ENCODE data around the gene TMEM132D.

TMEM132D gene

DNA sequence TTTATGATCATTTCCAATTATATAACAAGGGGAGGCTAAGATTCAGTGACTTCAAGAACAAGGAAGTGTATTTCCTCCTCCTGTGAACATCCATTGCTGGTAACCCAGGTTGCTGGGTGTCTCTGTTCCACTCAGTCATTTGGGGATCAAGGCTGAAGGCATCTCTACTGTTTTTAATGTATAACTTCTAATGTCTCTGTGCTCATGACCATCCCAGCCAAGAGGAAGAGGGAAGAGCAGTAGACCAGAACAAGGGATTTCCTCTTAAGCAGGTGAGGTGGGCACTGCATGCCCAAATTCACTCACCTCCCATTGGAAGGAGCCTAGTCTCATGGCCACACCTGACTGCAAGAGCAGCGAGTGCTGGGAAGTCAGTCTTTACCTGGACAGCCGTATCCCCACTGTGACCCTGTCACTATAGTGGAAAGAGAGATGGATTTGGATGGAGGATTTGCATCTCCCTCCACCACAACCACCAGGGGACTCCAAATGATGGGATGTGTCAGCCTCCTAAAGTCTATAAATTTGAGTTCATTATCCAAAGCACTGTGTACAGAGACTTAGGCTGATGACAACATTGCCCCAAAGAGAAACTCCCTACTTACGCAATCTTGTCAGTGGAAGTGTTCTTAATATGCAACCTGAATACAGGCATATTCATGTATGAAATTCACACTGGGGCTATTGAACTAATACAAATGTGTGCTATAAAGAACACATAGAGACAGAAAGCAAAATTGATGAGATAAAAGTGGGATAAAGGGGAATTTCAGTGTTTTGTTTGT is 368.7 kb downstream of the TMEM132D start:
- no peak for DNase-seq (ENCODE audit: low spot score)

DNA sequence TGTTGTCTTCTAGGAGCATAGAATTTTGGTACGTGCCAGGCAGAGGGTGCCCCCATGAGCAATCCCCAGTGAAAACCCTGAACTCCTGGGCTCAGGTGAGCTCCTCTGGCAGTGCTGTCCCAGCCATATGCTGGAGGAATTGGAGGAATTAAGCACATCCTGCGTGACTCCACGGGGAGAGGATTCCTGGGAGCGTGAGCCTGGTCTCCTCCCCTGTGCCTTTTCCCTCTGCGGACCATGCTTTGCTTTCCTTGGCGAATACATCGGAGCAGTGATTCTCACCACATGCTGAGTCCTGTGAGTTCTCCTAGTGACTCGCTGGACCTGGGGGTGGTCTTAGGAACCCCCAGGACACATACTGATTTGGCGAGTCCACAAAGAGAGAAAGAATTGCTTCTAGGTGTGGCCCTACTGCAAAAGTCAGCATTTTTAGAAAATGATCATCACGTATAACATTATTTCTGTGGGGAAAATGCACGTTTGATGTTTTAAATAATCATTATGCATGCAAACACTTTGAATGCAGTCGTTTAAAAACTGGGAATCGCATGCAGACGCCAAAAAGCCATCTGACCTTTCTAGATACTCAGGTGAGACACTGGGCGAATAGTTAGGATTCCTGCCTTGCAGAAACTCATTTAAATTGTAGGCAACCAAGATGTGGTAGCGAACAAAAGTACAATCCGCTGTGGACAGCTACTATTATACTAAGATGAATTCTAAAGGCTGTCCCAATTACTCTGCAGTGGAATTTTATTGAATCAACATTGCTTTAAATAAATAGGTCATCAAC is 370.9 kb downstream of the TMEM132D start:
- DNase-seq (ENCODE audit: low spot score), result no peak

DNA sequence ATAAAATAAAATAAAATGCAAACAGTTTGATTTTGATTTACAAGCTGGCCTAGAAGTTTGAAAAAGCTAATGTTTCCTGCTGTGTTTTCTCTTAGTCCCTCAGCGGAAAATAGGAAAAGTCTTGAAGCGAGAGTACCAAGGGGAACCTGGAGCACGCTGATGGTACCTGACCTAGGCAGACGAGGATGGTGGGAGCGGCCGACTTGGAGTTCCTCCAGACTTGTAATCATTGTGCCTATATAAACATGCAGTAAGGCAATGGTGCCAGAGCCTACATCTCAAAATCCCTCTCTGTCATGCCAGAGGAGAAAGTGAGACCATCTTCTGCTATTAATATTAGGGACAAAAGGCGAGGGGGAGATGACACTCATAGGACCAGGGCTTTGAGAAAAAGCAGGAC is 371.7 kb downstream of the TMEM132D start:
- no peak for DNase-seq (ENCODE audit: low spot score)

DNA sequence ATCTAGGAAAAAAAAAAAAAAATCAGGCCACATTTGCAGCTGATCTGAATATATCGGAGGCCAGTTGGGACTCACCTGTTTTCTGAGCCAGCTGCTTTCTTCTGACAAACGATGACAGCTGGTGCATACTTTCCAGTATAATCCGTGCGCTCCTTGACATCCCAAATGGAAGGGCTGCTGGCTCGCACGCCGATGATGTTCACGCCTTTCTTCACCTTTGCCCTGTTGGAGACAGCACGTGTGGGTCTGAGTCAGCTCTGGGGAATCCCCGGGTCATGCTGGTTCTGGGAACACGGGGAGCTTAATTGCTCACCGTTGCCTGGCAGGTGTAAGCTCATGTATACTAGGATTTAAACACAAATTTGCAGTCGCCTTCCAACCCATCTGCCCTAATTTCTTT is 372.8 kb downstream of the TMEM132D start:
- peak; percentile 76 for DNase-seq (ENCODE audit: low spot score)

DNA sequence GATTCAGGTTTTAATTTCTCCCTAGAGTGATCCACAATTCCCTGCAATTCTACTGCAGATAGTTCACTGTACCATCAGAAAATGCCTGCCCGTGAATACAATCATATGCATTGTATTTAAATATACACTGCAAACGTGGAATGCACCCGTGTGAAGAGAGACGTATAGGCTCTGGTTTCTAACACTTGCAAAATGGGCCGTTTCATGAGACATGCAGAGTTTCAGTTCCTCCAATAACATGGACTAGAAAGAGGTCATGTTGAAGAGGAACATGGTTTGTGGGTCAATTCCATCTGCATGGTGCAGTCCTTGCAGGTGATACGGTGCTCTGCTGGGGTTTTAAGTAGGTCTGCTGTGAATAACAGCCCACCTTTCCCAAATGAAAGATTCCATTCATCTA is 373.3 kb downstream of the TMEM132D start:
- no peak for DNase-seq (ENCODE audit: low spot score)

DNA sequence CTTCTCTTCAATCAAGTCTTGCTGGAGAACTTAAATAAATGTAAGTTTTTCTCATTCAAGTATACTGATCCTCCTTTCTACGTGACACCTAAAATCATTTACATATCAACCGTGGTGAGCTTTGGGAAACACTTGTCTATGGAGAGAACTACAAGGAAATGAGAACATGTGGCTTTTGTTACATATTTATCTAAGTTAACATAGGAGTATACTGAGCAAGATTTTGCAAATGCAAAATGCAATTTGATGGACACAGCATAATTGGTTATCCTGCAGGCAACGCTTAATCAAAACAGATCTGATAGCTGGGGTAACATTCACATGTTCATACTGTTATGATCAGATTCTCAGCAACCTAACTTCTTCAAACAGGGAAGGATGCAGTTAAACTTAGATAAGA is 376.3 kb downstream of the TMEM132D start:
- DNase-seq (ENCODE audit: low spot score), result no peak

DNA sequence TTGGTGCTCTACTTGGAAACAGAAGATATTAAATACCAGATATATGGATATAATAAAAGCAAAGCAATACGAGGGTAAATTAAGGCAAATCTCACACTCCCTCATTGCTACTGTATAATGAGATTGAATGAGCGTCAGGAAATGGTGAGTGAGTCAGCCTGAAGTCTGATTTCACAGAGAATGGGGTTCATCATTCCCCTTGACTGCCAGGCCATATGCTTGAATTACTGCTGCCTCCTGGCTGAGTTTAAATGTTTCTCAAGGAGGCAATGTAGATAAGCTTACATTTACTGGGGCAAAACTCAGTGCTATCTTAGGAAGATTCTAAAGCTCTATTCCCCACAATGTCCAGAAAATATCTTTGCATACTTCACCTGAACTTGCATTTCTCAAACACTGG is 380.2 kb downstream of the TMEM132D start:
- DNase-seq (ENCODE audit: low spot score), result no peak

DNA sequence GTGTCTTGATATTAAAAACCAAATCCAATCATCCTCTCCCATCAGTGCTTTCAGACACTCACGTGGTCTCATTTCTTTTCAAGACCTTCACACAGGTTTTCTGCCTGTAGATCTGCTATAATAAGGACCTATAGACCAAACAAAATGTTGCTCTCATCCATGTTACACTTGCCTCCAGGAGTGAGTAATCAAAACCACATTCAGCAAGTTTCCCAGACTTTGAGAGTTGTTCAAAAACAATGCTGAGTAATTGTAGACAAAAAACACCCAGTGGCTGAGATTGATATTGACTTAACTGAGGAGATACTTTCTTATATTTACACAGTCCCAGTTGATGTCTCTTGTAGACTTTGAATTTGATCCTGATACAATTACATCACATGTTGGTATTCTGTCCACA is 383.1 kb downstream of the TMEM132D start:
- DNase-seq (ENCODE audit: low spot score), result no peak

DNA sequence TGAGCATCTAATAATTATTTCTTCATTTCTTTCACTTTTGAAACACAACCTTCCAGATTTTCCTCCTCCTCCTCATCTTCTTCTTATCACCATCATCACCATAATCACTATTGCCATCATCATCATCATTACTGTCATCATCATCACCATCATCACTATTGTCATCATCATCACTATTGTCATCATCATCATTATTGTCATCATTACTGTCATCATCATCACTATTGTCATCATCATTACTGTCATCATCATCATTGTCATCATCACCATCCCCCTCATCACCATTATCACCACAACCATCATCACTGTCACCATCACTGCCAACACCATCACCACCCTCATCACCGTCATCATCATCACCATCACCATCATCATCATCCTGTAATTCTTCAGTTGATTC is 400.0 kb downstream of the TMEM132D start:
- no peak for DNase-seq (ENCODE audit: low spot score)

DNA sequence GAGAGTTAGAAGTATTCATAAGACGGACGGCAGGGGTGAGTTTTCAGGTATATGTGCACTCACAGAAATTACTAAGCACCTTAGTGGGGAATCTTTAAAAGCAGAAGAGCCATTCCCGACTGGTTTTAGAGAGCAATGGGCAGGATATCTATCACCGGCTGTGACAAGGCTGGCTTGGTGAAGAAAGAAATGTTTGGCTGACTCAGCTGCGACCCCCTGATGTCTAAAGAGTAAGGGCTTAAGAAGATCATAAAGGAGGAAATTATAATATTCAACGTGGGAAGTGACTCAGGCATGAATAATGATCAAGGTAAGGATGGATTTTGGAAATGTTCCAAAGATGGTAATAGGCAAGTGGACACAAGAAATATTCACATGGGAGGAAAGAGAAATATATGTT is 407.6 kb downstream of the TMEM132D start:
- no peak for DNase-seq (ENCODE audit: low spot score)

DNA sequence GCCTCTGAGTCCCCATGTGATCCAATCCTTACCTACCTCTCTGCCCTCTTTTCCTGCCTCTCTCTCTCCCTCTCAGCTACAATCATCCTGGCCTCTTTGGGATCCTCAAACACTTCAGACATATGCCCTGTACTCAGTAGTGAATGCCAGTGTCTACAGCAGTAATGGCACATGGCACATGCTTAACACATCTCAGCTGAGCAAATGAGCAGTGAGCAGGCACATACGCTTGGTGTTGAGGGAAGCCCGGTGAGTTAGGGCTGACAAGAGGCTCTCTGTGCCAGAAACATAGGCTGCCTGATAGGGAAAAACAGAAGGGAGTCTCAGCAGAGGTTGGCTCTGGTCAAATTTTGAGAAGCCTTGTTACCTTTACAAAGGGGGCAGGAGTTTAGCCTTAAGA is 409.1 kb downstream of the TMEM132D start:
- no peak for DNase-seq (ENCODE audit: low spot score)

DNA sequence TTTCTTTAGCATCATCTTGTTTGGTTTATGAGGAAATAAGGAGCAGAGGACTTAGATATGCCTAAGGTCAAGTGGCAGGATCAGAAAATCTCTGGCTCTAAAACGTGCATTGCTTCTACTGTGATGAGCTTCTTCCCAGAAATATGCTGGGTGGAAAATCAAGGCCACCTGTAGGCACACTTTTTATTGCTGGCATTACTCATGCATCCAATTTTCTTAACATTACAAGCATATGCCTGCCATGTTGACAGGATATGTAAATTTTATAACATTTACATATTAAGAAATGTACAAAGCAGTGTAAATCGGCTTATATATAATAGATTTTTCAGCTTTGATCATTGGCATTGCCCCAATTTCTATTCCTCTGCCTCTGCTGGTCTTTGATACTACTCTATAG is 409.6 kb downstream of the TMEM132D start:
- no peak for DNase-seq (ENCODE audit: low spot score)

DNA sequence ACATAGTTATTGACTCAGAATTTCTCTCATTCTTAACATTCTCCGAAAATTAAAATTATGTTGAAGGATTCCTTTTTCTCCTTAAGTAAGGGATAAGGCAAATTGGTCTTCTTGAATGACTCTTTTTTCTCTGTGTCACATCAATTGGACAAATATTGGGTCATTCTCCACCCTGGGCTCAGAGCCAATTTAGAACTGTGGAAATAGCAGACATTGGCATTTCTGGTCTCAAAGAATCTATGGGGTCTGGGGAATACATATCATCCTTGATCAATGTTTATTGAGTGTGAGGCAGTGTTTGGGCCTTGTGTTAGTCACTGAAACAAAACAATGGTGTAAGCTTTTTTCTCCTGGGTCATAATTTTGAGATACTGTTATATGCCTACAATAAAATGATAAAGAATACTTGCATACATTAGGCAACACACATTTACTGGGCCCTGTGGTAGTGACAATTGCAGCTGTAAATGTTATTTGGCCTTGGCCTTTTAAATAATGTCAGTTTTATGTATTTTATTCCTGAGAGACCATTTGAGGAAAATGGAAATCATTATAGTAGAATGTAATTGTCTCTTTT is 414.6 kb downstream of the TMEM132D start:
- DNase-seq (ENCODE audit: low spot score), result no peak

DNA sequence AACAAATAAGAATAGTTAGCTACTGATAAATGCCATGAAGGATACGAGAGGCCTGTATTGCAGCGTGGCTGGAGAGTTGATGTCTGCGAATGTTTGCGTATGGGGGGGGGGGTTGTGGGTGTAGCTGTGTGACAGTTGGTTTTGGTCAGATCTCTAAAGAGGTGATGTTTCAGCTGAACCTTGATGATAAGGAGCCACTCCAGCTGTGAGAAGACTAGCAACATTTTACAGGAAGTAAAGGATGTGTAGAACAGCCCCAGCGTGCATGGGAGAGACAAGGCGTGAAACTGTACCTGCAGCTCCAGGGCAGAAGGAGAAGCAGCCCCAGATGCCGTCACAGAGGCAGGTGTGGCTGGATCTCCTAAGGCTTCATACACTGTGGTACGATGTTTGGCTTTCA is 416.9 kb downstream of the TMEM132D start:
- DNase-seq (ENCODE audit: low spot score), result no peak

DNA sequence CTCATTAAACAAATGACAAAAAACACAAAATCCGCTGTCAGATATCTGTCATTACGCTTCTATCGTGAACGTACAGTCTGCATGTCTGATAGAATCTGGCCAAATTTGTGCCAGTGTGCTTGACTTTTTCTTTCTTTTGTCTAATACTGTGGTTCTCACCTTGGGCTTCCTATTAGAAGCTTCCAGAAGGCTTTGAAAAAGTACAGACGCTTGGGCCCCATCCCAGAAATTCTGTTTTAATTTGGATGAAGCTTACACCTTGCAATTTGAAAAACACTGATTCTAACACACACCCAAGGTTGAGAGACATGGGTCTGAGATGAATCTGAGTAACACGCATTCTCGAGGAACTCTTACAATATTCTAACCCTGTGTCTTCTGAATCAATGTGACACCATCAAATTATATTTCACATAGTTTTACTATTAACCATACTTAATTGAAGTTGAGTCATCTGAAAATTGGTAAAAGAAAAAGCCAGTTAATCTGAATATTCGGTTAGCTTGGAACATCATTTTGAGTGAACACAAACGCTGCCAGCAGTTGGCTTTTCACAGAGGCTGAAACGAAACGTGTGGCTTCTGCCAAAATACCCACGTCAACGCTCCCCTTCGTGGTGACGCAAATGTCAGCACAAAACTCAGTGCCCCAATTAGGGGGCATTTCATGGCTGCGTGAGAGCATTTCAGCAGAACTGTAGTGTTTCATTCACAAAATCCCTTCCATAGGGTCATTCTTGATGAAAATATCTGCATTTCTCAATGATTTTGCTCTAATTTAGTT is 420.5 kb downstream of the TMEM132D start:
- no peak for DNase-seq (ENCODE audit: low spot score)

DNA sequence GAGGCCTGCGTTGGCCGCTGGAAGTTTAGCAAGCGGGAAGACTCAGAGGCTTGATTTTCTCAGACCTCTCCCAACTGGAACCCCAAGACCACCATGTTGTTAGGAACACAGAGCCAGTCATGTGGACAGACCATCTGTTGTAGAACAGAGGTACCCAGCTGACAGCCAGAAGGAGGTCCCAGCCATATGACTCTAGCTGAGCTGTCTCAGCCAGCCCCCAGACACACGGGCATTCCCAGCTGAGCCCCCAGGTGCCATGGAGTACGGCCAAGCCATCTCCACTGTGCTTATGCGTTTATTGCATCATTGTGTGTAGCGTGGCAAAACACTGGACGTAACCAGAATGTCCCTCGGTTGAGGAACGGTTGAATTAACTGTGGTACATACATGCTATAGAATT is 421.9 kb downstream of the TMEM132D start:
- no peak for DNase-seq (ENCODE audit: low spot score)

DNA sequence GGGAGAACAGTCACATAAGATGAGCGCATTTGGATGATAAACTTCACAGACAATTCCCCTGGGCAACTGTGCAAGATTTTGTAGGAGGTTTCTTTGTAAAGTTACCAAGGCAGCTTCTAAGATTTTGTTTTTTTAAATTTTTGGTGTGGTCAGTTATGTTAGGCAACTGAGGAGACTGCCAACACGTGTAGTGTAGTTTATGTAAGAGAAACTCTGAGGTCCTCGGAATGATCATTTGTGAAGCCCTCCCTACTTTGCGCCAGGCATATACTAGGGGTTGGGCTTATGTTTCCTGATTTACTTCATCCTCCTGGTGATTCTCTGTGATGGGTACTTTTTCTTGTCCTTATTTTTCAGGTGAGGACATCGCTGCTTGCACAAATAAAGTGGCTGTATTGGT is 433.6 kb downstream of the TMEM132D start:
- no peak for DNase-seq (ENCODE audit: low spot score)

DNA sequence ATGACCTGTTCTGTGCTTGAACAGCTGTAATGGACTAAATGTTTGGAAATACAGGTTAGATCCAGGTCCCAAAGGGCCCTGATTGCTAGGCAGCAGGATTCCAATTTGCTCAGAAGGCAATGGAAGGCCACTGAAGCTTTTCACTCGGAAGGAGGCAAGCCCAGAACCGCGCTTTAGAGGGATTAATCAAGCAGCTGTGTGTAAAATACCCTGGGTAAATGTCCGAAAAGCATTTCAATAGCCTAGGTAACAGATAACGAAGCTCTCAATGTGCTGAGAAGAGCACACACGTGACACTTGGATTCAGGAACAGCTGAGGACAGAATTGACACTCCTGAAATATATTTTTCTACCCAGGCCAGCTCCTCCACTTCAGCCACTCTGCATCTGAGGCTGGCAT is 436.1 kb downstream of the TMEM132D start:
- DNase-seq (ENCODE audit: low spot score), result no peak

DNA sequence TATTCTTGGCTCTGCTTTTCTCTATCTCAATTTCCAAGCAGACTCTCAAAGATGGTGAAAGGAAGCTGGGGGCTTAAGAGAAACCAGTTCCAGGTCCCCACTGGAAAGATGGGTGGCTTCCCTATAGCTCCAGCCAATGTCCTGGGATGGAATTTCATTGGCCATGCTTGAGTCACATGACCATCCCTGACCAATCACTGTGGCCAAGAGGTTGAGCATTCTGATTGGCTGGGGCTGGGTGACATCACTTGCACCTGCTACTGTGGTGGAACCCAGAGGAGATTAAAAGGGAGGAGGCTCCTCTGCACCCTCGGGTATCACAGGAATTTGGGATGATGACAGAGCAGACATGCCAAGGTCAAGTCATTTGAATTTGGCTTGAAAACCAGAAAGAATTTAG is 436.5 kb downstream of the TMEM132D start:
- no peak for DNase-seq (ENCODE audit: low spot score)

DNA sequence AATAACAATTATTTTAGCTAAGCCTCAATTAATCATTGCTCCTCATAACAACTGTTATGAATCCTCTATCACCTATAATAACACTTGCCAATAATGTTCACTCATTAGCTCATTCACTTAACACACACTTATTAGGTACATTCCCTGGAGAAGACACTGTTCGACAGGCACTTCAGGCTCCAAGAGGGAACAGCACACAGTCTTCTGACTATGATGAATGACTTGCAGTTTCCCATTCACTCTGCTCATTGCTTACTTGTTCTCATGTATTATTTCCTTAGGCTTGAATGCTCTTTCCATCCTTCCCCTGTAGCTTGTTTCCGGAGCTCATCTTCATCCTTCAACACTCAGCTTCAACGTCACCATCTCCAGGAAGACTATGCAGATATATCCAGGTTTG is 437.3 kb downstream of the TMEM132D start:
- DNase-seq (ENCODE audit: low spot score), result no peak

DNA sequence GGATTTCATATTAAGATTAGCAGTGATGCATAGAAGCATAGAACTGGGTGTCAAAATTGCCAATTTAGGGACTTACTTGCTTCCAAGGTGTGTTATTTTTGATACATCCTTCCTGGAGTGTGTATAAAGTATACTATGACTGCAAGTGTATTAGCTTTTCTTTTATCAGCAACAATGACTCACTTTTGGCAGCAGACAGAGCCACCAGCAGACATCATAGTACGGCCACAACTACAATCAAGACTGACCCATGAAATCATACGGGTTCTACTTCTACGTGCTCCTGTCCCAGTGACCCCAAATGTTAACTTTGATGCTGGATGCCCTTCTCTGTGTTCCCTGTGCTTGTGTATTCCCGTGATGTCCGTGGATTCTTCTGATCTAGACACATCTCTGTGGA is 443.9 kb downstream of the TMEM132D start:
- DNase-seq (ENCODE audit: low spot score), result no peak

DNA sequence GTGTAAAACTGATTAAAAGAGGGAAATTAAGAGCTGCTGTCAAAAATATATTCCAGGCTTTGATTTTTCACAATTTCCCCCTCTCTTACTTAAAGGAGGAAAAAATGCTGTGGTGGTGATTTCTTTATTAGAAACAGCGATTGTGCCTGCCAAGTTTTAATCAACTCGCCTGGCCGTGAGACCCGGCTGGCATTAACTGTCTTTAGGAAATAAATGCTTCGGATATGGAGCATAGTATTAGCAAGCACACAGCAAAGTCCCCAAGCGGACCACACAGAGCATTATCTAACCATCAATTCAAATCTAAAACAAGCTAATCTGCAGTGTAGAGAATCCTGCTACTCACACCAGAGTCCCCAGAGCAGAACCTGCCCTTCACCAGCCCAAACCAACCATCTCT is 457.1 kb downstream of the TMEM132D start:
- DNase-seq (ENCODE audit: low spot score), result no peak

DNA sequence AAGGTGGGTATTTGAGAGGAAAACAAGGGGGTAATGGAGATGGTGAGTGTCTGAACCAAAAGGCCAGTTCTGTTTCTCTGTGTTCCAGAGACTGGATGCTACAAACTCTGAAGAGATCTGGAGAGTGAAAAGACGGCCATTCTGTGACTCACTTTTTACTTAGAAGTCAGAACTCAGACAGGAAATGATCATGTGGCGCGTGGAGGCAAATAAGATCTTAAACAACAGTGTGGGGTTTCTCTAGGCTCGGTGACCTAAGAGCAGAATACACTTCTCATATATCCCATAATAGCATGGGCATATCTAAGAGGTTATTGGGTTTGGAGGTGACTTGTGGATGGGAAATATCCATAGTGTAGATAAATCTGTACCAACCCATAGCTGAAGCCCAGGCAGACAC is 463.5 kb downstream of the TMEM132D start:
- DNase-seq (ENCODE audit: low spot score), result no peak
